Common myeloid progenitor, CD34-positive (primary cell): Measurements from ENCODE around the gene BMP8A.

Experiments used
- CTCF ChIA-PET: fragments of 350-600 bp; sonication (Branson Sonifier 250); formaldehyde crosslinking; loops from one replicate; lab custom pipeline; 2021; ENCODE audit warnings: antibody characterized with exemption; lab: Charles Lee
- POLR2A ChIA-PET: fragments of 350-600 bp; sonication (Branson Sonifier 250); formaldehyde crosslinking; loops from one replicate; lab custom pipeline; 2021; ENCODE audit warnings: antibody characterized with exemption; lab: Charles Lee
- DNase-seq, 3 donors: peaks; one replicate each; pipeline versions ENCODE4 v3.0.0 to v3.0.0-alpha.2; 2013
- H3K27ac ChIP-seq, 2 experiments: 1 replicate in 1 of 2; 2 replicates in 1 of 2; pipeline ENCODE4 v1.7.0; 2013; ENCODE audit warnings: inconsistent platforms in 2 of 2, low read length in 2 of 2, mild to moderate bottlenecking in 2 of 2, low read depth in 1 of 2, moderate library complexity in 1 of 2; ENCODE audit not compliant: severe bottlenecking in 2 of 2, insufficient read depth in 1 of 2, poor library complexity in 1 of 2
- H3K27me3 ChIP-seq, 5 experiments: replicated peaks in 2 of 5; 1 replicate in 3 of 5; 2 replicates in 2 of 5; pipeline versions ENCODE4 v1.6.1 to v1.7.0; 2013; ENCODE audit warnings: low read length in 4 of 5, mild to moderate bottlenecking in 2 of 5, moderate library complexity in 2 of 5, inconsistent platforms in 1 of 5; ENCODE audit not compliant: insufficient read depth in 5 of 5, control insufficient read depth in 4 of 5
- H3K36me3 ChIP-seq, 4 experiments: 1 replicate in 2 of 4; 2 replicates in 2 of 4; pipeline versions ENCODE4 v1.6.1 to v1.7.0; 2013; ENCODE audit warnings: low read length in 3 of 4, control low read depth in 1 of 4, mild to moderate bottlenecking in 1 of 4; ENCODE audit not compliant: control insufficient read depth in 4 of 4, insufficient read depth in 4 of 4
- H3K4me1 ChIP-seq, 4 experiments: 1 replicate in 3 of 4; 2 replicates in 1 of 4; pipeline versions ENCODE4 v1.6.1 to v1.7.1; 2013; ENCODE audit warnings: low read length in 3 of 4, mild to moderate bottlenecking in 3 of 4, control low read depth in 1 of 4, inconsistent platforms in 1 of 4, moderate library complexity in 1 of 4; ENCODE audit not compliant: control insufficient read depth in 4 of 4, insufficient read depth in 4 of 4; ENCODE audit errors: control extremely low read depth in 1 of 4
- H3K4me3 ChIP-seq, 7 experiments: 1 replicate in 4 of 7; 2 replicates in 3 of 7; pipeline versions ENCODE4 v1.5.1 to v1.7.0; 2013; ENCODE audit warnings: mild to moderate bottlenecking in 7 of 7, low read length in 6 of 7, moderate library complexity in 6 of 7, inconsistent platforms in 2 of 7, low read depth in 2 of 7, control low read depth in 1 of 7; ENCODE audit not compliant: insufficient read depth in 4 of 7, control insufficient read depth in 1 of 7; ENCODE audit errors: extremely low read depth in 1 of 7
- H3K9me3 ChIP-seq, 5 experiments: 1 replicate in 4 of 5; 2 replicates in 1 of 5; pipeline versions ENCODE4 v1.6.1 to v1.7.1; 2013; ENCODE audit warnings: low read length in 4 of 5, mild to moderate bottlenecking in 2 of 5, inconsistent platforms in 1 of 5, low read depth in 1 of 5, moderate library complexity in 1 of 5; ENCODE audit not compliant: control insufficient read depth in 4 of 5, insufficient read depth in 2 of 5; ENCODE audit errors: control extremely low read depth in 1 of 5
- WGBS: methylation state at CpG from one replicate; pipeline ENCODE4 v1.1.5; 2013; ENCODE audit not compliant: insufficient coverage; 5-methylcytosine and 5-hydroxymethylcytosine counted together

BMP8A gene

DNA sequence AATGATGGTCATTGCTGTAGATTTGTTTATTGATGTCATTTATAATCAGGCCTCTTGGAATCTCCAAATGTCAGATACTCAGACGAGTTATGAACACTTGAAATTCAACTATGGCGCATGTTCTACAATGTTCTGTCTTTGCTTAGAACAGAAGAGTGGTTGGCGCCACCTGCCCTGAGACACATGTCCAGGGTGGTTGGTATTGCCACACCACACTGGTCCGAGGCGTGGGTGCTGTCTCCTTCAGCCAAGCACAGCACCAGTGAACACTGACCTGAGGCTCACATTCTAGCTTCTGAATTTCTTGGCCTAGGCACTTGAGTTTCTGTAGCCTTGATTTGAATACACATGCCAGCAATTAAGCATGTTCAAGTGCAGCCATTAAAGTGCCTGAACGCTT, 10.1 kb upstream of the BMP8A start:
- no peaks in the 10 kb centered on the region for H3K27me3 ChIP-seq
- no peak overlapping the region for H3K27ac ChIP-seq
- no peaks in the 10 kb centered on the region for H3K9me3 ChIP-seq
- H3K4me3 ChIP-seq, result no peak overlapping the region
- no peak for DNase-seq
- no peaks in the 10 kb centered on the region for H3K4me1 ChIP-seq
- ChIA-PET CTCF (interaction anchor here (1.8 to 2.1 kb wide), 2 partner anchors 11 to 70 kb away, joined by 5 to 6 read pairs; no protein-coding TSS in a partner anchor), POLR2A (no interaction called here)
- WGBS, result 98% methylated on average over 6 of the region's 6 CpGs
- peaks cover 23 to 78% (median 57%) of the 10 kb centered on the region in 4 experiments for H3K36me3 ChIP-seq

DNA sequence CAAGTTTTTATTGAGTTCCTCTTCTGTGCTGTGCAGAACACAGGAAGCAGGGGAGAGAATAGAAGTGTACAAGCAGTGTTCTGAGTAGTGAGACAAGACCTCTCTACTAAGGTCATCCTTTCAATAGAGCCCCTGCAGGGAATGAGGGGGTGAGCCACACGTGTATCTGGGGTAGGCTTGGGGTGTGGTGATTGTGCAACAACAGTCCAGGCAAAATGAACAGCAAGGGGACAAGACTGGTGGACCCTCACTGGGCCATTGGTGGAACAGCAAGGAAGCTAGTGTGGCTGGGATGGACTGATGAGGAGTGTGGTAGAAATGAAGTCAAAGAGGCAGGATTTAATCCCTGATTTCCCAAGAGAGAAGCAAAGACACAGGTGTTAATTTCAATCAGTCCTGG, 8.2 kb upstream of the BMP8A start:
- Histone ChIP-seq H3K4me3 (no peak overlapping the region), H3K9me3 (no peaks in the 10 kb centered on the region), H3K27ac (no peak overlapping the region), H3K4me1 (no peaks in the 10 kb centered on the region), H3K36me3 (peaks cover 30 to 81% (median 61%) of the 10 kb centered on the region in 4 experiments), H3K27me3 (no peaks in the 10 kb centered on the region)
- ChIA-PET POLR2A (no interaction called here), CTCF (interaction anchor here (0.6 to 1.0 kb wide), 2 partner anchors 13 to 58 kb away, joined by 3 to 4 read pairs; no protein-coding TSS in a partner anchor)
- WGBS, result 44% methylated on average over 1 of the region's 1 CpG
- DNase-seq, result no peak

DNA sequence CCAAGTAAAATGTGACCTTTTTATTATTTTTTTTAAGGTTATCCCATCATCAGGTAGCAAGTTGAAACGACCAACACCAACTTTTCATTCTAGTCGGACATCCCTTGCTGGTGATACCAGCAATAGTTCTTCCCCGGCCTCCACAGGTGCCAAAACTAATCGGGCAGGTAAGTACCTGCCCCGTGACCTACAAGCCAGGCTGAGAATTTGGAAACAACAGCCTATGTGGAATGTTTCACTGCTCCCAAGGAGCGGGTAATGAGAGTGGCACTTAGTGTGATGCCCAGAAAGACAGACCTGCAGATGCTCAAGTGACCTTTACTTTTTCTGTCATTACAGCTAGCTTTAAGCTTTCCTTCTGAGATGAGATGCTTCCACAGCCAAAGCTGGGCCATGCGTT, 6.9 kb upstream of the BMP8A start:
- ChIA-PET POLR2A (no interaction called here), CTCF (no interaction called here)
- peaks cover 28 to 71% (median 55%) of the 10 kb centered on the region in 4 experiments for H3K36me3 ChIP-seq

GRCh38 chr1:39485046-39485803, 6.2 kb upstream of the BMP8A start:
- no peaks in the 10 kb centered on the region for H3K4me1 ChIP-seq
- WGBS, result 99% methylated on average over 12 of the region's 14 CpGs
- DNase-seq, result no peak
- CTCF ChIA-PET, result no interaction called here
- POLR2A ChIA-PET, result no interaction called here
- no peaks in the 10 kb centered on the region for H3K9me3 ChIP-seq
- H3K27me3 ChIP-seq, result peaks cover 0 to 6% (median 2%) of the 10 kb centered on the region in 5 experiments
- peaks cover 28 to 65% (median 49%) of the 10 kb centered on the region in 4 experiments for H3K36me3 ChIP-seq
- H3K27ac ChIP-seq, result no peak overlapping the region
- no peak overlapping the region for H3K4me3 ChIP-seq

More for the DNA sequence above, 6.9 kb upstream of the BMP8A start:
- Histone ChIP-seq H3K27ac (no peak overlapping the region), H3K4me1 (no peaks in the 10 kb centered on the region), H3K9me3 (no peaks in the 10 kb centered on the region), H3K4me3 (no peak overlapping the region), H3K27me3 (peaks cover 0 to 1% (median 0%) of the 10 kb centered on the region in 5 experiments)
- 98% methylated on average over 5 of the region's 7 CpGs for WGBS
- DNase-seq, result no peak

- 100% methylated on average over 3 of the region's 5 CpGs for WGBS
- Histone ChIP-seq H3K9me3 (no peaks in the 10 kb centered on the region), H3K36me3 (peaks cover 20 to 43% (median 31%) of the 10 kb centered on the region in 4 experiments), H3K27me3 (peaks cover 0 to 32% (median 7%) of the 10 kb centered on the region in 5 experiments), H3K27ac (no peak overlapping the region), H3K4me1 (peaks cover 0 to 12% (median 8%) of the 10 kb centered on the region in 4 experiments), H3K4me3 (no peak overlapping the region)
- ChIA-PET POLR2A (interaction anchor here (0.5 kb wide), 1 partner anchor 430 kb away, joined by 3 read pairs; no protein-coding TSS in a partner anchor), CTCF (no interaction called here)
- DNase-seq, result no peak
Measured at GRCh38 chr1:39488012-39488545, 3.4 kb upstream of the BMP8A start.

DNA sequence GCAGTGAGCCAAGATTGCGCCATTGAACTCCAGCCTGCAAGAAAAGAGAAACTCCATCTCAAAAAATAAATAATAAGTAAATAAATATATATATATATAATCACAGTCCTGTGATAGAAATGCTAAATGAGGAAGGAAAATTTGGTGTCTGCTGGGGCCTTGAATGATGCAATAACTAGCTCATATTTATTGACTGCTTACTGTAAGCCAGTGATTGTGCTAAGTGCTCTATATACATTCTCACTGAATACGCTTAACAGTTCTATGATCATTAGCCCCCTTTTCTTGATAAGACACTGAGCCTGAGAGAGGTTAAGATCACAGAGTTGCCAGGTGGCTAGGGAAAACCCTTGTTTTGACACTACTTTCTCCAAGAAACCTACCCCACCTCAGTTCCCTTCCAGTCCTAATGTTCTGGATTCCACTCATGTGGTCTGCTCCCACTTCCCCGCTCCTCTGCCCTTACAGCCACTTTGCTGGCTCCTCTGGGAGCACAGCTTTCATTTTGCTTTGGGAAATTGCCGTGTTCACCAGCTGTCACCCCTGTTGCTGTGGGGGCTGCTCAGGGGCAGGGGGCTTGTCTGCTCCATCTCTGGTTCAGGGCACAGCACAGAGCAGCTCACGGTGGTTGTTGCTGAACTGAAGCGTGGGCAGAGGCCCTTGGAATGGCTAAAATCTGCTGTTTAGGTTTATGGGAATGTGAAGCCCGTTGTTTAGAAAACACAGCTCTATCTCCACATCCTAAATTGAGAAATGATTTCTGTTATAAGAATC, 2.5 kb upstream of the BMP8A start:
- no peaks in the 10 kb centered on the region for H3K9me3 ChIP-seq
- CTCF ChIA-PET, result interaction anchor here (0.7 to 1.5 kb wide), 3 partner anchors 9 to 37 kb away, joined by 3 to 4 read pairs (median 3); no protein-coding TSS in a partner anchor

More for the DNA sequence above, 2.5 kb upstream of the BMP8A start:
- Histone ChIP-seq H3K27ac (no peak overlapping the region), H3K27me3 (peaks cover 0 to 41% (median 11%) of the 10 kb centered on the region in 5 experiments), H3K36me3 (peaks cover 14 to 37% (median 28%) of the 10 kb centered on the region in 4 experiments), H3K4me1 (peaks cover 0 to 12% (median 8%) of the 10 kb centered on the region in 4 experiments), H3K4me3 (no peak overlapping the region)
- POLR2A ChIA-PET, result interaction anchor here (0.5 to 0.7 kb wide), 2 partner anchors 46 to 429 kb away, joined by 3 read pairs; no protein-coding TSS in a partner anchor
- peak in 2 of 3 donors; percentile 32 to 35 for DNase-seq
- 100% methylated on average over 2 of the region's 7 CpGs for WGBS
